Peyer's patch (tissue), 4 donors: Measurements from ENCODE around the gene IARS2. TPM values are rescaled to one million over a fixed set of nuclear protein-coding genes. Genes with fewer than 3 reads are reported as not detected.

Experiments
- DNase-seq, 3 donors: peaks; one replicate each; pipeline ENCODE4 v3.0.0-alpha.2; 2017 to 2019
- H3K27ac ChIP-seq, 4 donors: fragments of 200-600 bp; sonication (generic); one replicate each; pipeline ENCODE4 v1.5.1; 2016 to 2019
- H3K27me3 ChIP-seq, 2 donors: fragments of 200-600 bp; sonication (generic); one replicate each; pipeline ENCODE4 v1.5.1; 2019
- H3K36me3 ChIP-seq, 3 donors: fragments of 200-600 bp; sonication (generic); one replicate each; pipeline ENCODE4 v1.5.1; 2016 to 2019
- H3K4me1 ChIP-seq, 4 donors: fragments of 200-600 bp; sonication (generic); one replicate each; pipeline ENCODE4 v1.5.1; 2016 to 2019
- H3K4me3 ChIP-seq, 4 donors: fragments of 200-600 bp; sonication (generic); 1 replicate in 3 of 4; 2 replicates in 1 of 4; pipeline ENCODE4 v1.5.1; 2016 to 2019; ENCODE audit warnings: mild to moderate bottlenecking in 1 of 4
- H3K9me3 ChIP-seq, 4 donors: fragments of 200-600 bp; sonication (generic); one replicate each; pipeline ENCODE4 v1.5.1; 2016 to 2019; ENCODE audit warnings: mild to moderate bottlenecking in 1 of 4
- POLR2A ChIP-seq, 2 donors: fragments of 450-650 bp; IDR thresholded peaks; one replicate each; pipeline ENCODE4 v1.5.1; 2017; ENCODE audit warnings: antibody characterized with exemption in 2 of 2, mild to moderate bottlenecking in 2 of 2, moderate library complexity in 2 of 2
- total RNA-seq, 4 donors: library from RNA; depleted of rRNA; stranded (reverse); fragments of >200 nt; gene quantifications; one replicate each; pipeline ENCODE4 v1.1.0, GENCODE V29; 2016
- TF ChIP-seq, protein P1 (sequence below), 6 experiments: fragments of 450-650 bp in 4 of 6; fragments of 200-600 bp in 2 of 6; sonication (generic) in 1 of 6; IDR thresholded peaks; one replicate each; pipeline ENCODE4 v1.5.1; 2017 to 2019; ENCODE audit warnings: antibody characterized with exemption in 6 of 6, mild to moderate bottlenecking in 3 of 6, moderate library complexity in 1 of 6

Gene IARS2
- total RNA-seq, 4 donors from 2014 or later, result 42.1 to 59.1 (median 52.4) TPM

DNA sequence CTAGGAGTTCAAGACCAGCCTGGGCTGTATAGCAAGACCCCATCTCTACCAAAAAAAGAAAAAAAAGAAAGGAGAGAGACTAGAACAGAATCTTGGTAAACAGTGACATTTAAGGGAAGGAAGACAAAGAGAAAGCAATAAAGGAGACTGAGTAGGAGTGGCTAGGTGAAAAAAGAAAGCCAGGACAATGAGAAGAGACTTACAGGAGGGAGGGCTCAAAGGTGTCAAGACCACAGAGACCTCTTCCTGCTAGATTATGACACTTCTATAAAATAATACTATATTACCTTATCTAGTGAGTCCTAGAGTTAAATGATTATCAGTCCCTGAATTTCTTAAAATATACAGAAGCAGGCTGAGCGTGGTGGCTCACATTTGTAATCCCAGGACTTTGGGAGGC, 37.6 kb upstream of the IARS2 start:
- no peak for DNase-seq
- Histone ChIP-seq H3K4me1 (no peaks in the 10 kb centered on the region), H3K9me3 (no peaks in the 10 kb centered on the region), H3K4me3 (no peak overlapping the region), H3K27me3 (no peaks in the 10 kb centered on the region), H3K27ac (no peak overlapping the region), H3K36me3 (peaks cover 0 to 22% (median 0%) of the 10 kb centered on the region in 3 donors)
- TF ChIP-seq, protein P1, sequence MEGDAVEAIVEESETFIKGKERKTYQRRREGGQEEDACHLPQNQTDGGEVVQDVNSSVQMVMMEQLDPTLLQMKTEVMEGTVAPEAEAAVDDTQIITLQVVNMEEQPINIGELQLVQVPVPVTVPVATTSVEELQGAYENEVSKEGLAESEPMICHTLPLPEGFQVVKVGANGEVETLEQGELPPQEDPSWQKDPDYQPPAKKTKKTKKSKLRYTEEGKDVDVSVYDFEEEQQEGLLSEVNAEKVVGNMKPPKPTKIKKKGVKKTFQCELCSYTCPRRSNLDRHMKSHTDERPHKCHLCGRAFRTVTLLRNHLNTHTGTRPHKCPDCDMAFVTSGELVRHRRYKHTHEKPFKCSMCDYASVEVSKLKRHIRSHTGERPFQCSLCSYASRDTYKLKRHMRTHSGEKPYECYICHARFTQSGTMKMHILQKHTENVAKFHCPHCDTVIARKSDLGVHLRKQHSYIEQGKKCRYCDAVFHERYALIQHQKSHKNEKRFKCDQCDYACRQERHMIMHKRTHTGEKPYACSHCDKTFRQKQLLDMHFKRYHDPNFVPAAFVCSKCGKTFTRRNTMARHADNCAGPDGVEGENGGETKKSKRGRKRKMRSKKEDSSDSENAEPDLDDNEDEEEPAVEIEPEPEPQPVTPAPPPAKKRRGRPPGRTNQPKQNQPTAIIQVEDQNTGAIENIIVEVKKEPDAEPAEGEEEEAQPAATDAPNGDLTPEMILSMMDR (IDR thresholded peaks at IDR 0.05), result no peak
- no peak for TF ChIP-seq POLR2A (IDR thresholded peaks at IDR 0.05)

DNA sequence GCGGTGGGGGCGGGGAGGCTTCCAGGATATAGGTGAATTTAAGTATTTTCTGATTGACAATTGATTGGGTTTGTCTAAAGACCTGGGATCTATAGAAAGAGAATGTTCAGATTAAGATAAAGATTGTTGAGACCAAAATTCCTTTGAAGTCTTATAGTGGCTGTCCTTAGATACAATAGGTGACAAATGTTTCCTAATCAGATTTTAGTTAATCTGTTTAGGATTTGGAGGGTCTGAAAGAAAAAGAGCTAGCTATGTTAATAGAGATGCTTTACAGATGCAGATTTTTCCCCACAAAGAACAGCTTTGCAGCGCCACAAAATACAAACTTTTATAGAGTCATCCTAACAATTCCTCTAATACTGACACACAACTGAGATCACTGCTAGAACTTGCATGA, 33.1 kb upstream of the IARS2 start:
- H3K4me3 ChIP-seq, result no peak overlapping the region
- no peaks in the 10 kb centered on the region for H3K9me3 ChIP-seq
- TF ChIP-seq POLR2A (IDR thresholded peaks at IDR 0.05), result no peak
- TF ChIP-seq, protein P1 (IDR thresholded peaks at IDR 0.05), result no peak
- no peaks in the 10 kb centered on the region for H3K4me1 ChIP-seq
- no peaks in the 10 kb centered on the region for H3K27me3 ChIP-seq
- no peak for DNase-seq
- no peak overlapping the region for H3K27ac ChIP-seq
- peaks cover 0 to 64% (median 2%) of the 10 kb centered on the region in 3 donors for H3K36me3 ChIP-seq

DNA sequence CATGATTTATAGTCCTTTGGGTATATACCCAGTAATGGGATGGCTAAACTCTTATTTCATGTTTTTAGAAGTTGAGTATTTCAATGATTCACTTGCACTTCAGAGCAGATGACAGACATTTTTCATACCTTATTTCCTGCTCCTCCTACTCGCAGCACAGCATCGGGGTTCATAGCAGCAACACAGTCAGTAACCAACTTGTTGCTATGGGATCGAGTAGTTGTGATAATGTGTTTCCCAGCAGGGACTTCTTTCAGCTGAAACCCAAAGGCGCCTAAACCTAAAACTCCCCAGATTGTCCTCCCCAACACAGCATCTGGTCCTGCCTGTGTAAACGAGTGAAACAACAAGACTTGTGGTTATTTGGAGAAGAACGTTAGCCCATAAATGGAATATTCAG, 31.3 kb upstream of the IARS2 start:
- Histone ChIP-seq H3K27me3 (no peaks in the 10 kb centered on the region), H3K27ac (no peak overlapping the region)

DNA sequence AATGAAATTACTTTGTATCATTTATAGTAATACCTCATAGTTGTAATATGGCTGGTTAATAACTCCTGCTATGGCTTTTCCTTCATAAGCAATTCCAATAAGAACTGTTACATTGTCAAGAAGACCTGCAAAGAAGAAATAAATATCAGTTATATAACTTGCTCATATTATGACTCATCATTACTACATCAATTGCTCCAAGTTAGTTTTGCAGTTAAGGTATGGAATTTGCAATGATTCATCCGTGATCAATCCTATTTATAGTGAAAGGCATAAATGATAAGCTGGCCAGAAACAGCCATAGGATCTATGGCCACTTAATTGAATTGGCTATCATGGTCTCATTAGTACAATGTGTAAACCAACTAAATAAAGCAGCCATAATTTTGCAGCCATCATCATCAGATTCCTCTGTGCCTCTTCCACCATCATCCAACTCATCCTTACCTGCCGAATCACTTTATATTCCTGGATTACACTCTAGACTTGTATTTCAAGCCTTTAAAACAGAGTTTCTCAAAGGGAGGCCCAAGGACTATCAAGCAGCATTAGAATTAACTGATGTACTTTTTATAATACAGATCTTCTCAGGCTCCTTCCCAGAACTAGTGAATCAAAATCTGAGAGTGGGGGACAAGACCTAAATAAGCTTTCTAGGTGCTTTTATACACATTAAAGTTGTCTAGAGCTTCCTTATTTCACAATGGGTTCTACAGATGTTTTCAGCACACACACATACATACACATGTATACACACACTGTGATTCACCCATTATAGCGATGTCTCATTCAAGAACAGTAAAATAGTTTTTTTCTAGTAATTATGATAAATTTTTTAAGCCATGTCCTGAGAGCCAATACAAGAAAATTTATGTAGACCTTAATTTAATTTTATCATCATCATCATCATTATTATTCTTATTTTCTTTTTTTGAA, 26.4 kb upstream of the IARS2 start:
- H3K36me3 ChIP-seq, result peaks cover 0 to 82% (median 2%) of the 10 kb centered on the region in 3 donors
- H3K9me3 ChIP-seq, result no peaks in the 10 kb centered on the region
- H3K4me3 ChIP-seq, result no peak overlapping the region
- TF ChIP-seq, protein P1 (IDR thresholded peaks at IDR 0.05), result no peak
- TF ChIP-seq POLR2A (IDR thresholded peaks at IDR 0.05), result no peak
- no peak overlapping the region for H3K27ac ChIP-seq
- DNase-seq, result no peak
- H3K27me3 ChIP-seq, result no peaks in the 10 kb centered on the region
- no peaks in the 10 kb centered on the region for H3K4me1 ChIP-seq

More for the DNA sequence above, 31.3 kb upstream of the IARS2 start:
- Histone ChIP-seq H3K4me1 (no peaks in the 10 kb centered on the region), H3K4me3 (no peak overlapping the region), H3K9me3 (no peaks in the 10 kb centered on the region), H3K36me3 (peaks cover 0 to 81% (median 2%) of the 10 kb centered on the region in 3 donors)
- DNase-seq, result no peak
- TF ChIP-seq POLR2A (IDR thresholded peaks at IDR 0.05), result no peak
- TF ChIP-seq, protein P1 (IDR thresholded peaks at IDR 0.05), result no peak

DNA sequence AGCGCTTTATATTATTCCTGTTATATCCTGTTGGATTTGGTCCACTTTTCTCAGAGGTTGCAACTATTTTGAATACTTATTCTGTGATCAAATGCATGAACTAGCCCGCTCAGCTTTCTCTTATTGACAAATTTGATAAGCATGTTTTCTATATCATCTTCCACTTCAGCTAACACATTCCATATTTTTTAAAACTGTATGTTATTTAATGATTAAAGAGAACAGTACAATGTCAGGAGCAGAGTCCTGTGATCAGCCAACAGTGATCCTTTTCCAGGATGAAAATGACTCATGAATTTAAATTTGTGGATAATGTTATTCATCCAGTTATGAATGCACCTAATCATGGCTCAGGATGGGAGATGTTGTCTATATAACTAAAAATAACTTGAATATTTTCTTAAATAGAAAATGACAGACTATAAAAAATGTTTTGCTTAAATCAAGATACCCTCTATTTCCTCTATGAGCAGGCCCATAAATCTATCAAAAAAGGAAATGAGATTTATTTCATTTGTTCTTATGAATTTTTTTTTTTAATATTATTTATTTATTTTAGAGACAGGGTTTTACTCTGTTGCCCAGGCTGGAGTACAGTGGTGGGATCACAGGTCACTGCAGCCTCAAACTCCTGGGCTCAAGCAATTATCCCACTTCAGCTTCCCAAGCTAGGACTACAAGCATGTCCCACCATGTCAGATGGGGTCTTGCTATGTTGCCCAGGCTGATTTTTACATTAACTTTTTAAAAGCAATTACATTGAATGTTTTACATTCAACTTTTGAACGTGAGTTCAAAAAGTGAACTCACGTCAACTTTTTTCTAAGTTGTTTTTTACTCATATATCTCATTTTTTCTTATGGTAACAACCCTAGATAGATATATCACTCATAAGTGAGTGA, 16.8 kb upstream of the IARS2 start:
- no peaks in the 10 kb centered on the region for H3K4me1 ChIP-seq
- no peak for DNase-seq
- TF ChIP-seq, protein P1 (IDR thresholded peaks at IDR 0.05), result no peak
- no peak for TF ChIP-seq POLR2A (IDR thresholded peaks at IDR 0.05)
- no peak overlapping the region for H3K27ac ChIP-seq
- no peaks in the 10 kb centered on the region for H3K9me3 ChIP-seq
- no peak overlapping the region for H3K4me3 ChIP-seq
- peaks cover 0 to 42% (median 0%) of the 10 kb centered on the region in 3 donors for H3K36me3 ChIP-seq
- no peaks in the 10 kb centered on the region for H3K27me3 ChIP-seq
